GM15510 (cell line): ENCODE measurements around the gene RHOU.

Source experiments
- POLR2A ChIP-seq: IDR thresholded peaks from 3 replicates; pipeline ENCODE4 v1.6.1; 2011; ENCODE audit warnings: borderline replicate concordance; ENCODE audit not compliant: insufficient read length; ENCODE audit errors: extremely low read depth

RHOU gene

DNA sequence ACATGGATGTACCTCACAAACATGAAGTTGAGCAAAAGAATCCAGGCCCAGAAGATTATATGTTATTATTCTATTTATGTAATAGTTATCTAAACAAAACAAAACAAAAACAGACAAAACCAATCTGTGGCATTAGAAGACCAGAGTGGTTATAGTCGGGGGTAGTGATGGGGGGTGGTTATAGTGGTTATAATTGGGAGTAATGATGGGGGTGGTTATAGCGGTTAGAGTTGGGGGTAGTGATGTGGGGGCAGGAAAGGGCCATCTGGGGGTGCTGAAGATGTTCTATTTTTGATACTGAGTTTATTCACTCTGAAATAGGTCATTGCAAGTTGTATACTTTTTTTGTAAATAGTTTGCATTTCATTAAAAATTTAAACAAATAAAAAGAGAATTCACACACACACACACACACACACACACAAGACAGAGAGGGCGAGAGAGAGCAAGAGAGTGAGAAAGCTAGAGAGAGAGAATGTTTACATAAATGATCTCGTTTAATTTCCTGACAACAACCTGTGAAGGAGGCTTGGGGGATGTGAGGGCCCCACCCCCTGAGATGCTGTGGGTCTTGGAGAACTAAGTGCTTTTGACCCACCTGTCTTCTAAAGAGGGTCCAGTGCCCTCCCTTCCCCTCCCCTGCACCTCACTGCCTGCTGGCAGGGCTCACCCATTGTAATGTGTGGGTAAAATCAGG is 37.4 kb downstream of the RHOU start:
- no peak for TF ChIP-seq POLR2A

- no peak for TF ChIP-seq POLR2A
Observed at GRCh38 chr1:228776449-228776848, 41.2 kb downstream of the RHOU start.

DNA sequence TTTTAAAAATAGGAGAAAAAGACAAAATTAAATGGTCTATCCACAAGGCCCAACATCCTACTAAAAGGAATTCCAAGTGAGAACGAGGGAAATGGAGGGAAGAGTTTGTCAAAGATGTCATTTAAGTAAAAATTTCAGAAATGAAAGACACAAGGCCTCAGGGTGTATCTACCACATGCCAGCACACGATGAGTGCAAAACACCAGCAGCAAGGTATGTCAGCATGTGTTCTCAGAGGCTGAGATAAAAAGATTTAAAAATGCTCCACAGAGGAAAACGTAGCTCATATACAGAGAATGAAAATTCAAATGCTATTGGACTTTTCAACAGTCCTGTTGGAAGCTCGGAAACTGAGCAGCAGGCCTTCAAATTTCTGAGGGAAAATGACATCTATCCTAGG is 42.0 kb downstream of the RHOU start:
- no peak for TF ChIP-seq POLR2A

- no peak for TF ChIP-seq POLR2A
Observed at GRCh38 chr1:228778026-228778425, 42.7 kb downstream of the RHOU start.

GRCh38 chr1:228778466-228778865 is 43.2 kb downstream of the RHOU start:
- TF ChIP-seq POLR2A: no peak

DNA sequence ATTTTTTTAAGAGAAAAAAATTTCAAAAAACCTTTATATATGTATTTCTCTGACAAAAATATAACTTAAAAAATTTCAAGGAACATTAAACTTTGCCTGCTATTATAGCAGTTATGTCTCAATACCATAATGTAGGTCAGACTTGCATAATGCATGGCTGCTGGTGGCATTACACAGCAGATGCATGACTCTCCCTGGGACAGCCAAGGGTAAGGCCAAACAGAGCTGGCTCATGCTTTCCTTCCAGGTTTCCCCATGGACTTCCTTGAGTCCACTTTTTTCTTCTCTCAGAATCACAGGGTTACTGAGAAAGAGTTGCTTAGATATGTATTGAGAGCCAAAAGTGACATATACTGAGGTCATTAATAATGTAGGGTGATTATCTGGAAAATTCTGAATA is 43.7 kb downstream of the RHOU start:
- no peak for TF ChIP-seq POLR2A

- TF ChIP-seq POLR2A: no peak
Observed at GRCh38 chr1:228781161-228781808, 46.0 kb downstream of the RHOU start.

DNA sequence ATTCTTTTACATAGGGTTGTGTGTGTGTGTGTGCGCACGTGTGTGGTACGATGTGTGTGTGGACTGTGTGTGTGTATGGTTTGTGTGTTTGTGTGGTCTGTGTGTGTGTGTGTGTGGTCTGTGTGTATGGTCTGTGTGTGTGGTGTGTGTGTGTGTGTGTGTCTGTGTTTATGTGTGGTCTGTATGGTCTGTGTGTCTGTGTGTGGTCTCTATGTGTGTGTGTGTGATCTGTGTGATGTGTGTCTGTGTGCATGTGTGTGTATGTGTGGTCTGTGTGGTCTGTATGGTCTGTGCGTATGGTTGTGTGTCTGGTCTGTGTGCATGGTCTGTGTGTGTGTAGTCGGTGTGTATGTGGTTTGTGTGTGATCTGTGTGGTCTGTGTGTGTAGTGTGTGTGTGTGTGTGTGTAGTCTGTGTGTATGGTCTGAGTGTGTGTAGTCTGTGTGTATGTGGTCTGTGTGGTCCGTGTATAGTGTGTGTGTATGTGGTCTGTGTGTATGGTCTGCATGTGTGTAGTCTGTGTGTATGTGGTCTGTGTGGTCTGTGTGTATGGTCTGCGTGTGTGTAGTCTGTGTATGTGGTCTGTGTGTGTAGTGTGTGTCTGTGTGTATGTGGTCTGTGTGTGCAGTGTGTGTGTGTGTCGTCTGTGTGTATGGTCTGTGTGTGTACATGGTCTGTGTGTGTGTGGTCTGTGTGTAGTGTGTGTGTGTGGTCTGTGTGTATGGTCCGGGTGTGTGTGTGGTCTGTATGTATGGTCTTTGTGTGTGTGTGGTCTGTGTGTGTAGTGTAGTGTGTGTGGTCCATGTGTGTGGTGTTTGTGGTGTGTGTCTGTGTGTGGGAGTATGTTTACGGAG is 46.8 kb downstream of the RHOU start:
- TF ChIP-seq POLR2A: no peak

GRCh38 chr1:228782662-228783417 is 47.6 kb downstream of the RHOU start:
- no peak for TF ChIP-seq POLR2A

GRCh38 chr1:228783418-228784040 is 48.2 kb downstream of the RHOU start:
- no peak for TF ChIP-seq POLR2A

GRCh38 chr1:228784181-228784580 is 48.9 kb downstream of the RHOU start:
- TF ChIP-seq POLR2A: no peak

GRCh38 chr1:228785366-228786330 is 50.4 kb downstream of the RHOU start:
- no peak for TF ChIP-seq POLR2A
